Smooth muscle cell (in vitro differentiated cells): ENCODE measurements around the gene FNDC3B. TPM values are rescaled to one million over a fixed set of nuclear protein-coding genes. Genes with fewer than 3 reads are reported as not detected.

Experiments used
- DNase-seq: peaks from one replicate; lab custom pipeline; 2025; ENCODE audit not compliant: unreplicated experiment; lab: John Stamatoyannopoulos, UW
- H2AFZ ChIP-seq: fragments of 200-600 bp; sonication (generic); 2 replicates; pipeline ENCODE4 v1.6.0; 2016; ENCODE audit warnings: antibody characterized with exemption, low read depth, mild to moderate bottlenecking
- H3F3A ChIP-seq: fragments of 200-600 bp; sonication (generic); 2 replicates; pipeline ENCODE4 v1.6.0; 2017; ENCODE audit warnings: antibody characterized with exemption, low read depth
- H3K27ac ChIP-seq: fragments of 200-600 bp; sonication (generic); 2 replicates; pipeline ENCODE4 v1.5.1; 2016; ENCODE audit warnings: low read depth, mild to moderate bottlenecking
- H3K27me3 ChIP-seq: fragments of 200-600 bp; sonication (generic); 2 replicates; pipeline ENCODE4 v1.6.1; 2016; ENCODE audit warnings: low read depth, mild to moderate bottlenecking
- H3K36me3 ChIP-seq: fragments of 200-600 bp; sonication (generic); 2 replicates; pipeline ENCODE4 v1.5.1; 2016; ENCODE audit warnings: low read depth
- H3K4me1 ChIP-seq: fragments of 200-600 bp; sonication (generic); 2 replicates; pipeline ENCODE4 v1.5.1; 2016; ENCODE audit warnings: low read depth
- H3K4me2 ChIP-seq: fragments of 200-600 bp; sonication (generic); 2 replicates; pipeline ENCODE4 v1.6.0; 2016; ENCODE audit warnings: mild to moderate bottlenecking
- H3K4me3 ChIP-seq: fragments of 200-600 bp; sonication (generic); 2 replicates; pipeline ENCODE4 v1.5.1; 2016; ENCODE audit warnings: mild to moderate bottlenecking
- H3K79me2 ChIP-seq: fragments of 200-600 bp; sonication (generic); 2 replicates; pipeline ENCODE4 v1.6.0; 2016; ENCODE audit warnings: low read depth, mild to moderate bottlenecking
- H3K9ac ChIP-seq: fragments of 200-600 bp; sonication (generic); 2 replicates; pipeline ENCODE4 v1.6.0; 2016; ENCODE audit warnings: low read depth
- H3K9me3 ChIP-seq: fragments of 200-600 bp; sonication (generic); replicated peaks from 2 replicates; pipeline ENCODE4 v1.5.1; 2016; ENCODE audit warnings: low read depth
- H4K20me1 ChIP-seq: fragments of 200-600 bp; sonication (generic); 2 replicates; pipeline ENCODE4 v1.6.0; 2016; ENCODE audit warnings: low read depth
- whole genome bisulfite sequencing: methylation state at CpG from one replicate; pipeline ENCODE4 v1.1.7; 2016; ENCODE audit warnings: low lambda C conversion rate; 5-methylcytosine and 5-hydroxymethylcytosine counted together
- polyA plus RNA-seq: library from polyadenylated mRNA; unstranded; fragments of >200 nt; fragmentation: Nextera tagmentation; extraction: Ambion mirVana; gene quantifications from 2 replicates; pipeline ENCODE4 v1.2.1, GENCODE V29; 2016
- total RNA-seq: library from RNA; depleted of rRNA; stranded (reverse); fragments of >200 nt; gene quantifications from 2 replicates; pipeline ENCODE4 v1.2.3, GENCODE V29; 2014
- TF ChIP-seq, protein P1 (sequence below): fragments of 200-600 bp; sonication (generic); IDR thresholded peaks from 2 replicates; pipeline ENCODE4 v1.5.1; 2017; ENCODE audit warnings: borderline replicate concordance, mild to moderate bottlenecking, antibody characterized with exemption; ENCODE audit not compliant: insufficient read depth, poor library complexity, severe bottlenecking

FNDC3B gene
- total and polyA plus RNA-seq, 2 experiments from 2014 or later, result 149 to 294 TPM

DNA sequence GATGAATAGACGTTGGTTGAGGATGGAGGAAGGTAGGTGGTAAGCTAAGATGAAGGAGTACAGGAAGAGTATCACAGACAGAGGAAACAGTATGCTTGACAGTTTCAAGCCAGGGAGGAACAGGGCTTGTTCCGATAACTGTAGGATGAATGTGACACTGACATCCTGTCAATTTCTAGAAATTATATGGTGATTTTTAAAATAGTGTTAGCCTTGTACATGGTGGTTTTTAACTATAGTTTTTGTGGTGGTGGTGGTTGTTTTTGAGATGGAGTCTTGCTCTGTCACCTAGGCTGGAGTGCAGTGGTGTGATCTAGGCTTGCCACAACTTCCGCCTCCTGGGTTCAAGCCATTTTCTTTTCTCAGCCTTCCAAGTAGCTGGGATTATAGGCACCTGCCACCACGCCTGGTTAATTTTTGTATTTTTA, 92.8 kb downstream of the FNDC3B start:
- peaks cover 98% of the 10 kb centered on the region for H4K20me1 ChIP-seq
- H3K9me3 ChIP-seq, result no peaks in the 10 kb centered on the region
- H3K9ac ChIP-seq, result no peak overlapping the region
- TF ChIP-seq, protein P1, sequence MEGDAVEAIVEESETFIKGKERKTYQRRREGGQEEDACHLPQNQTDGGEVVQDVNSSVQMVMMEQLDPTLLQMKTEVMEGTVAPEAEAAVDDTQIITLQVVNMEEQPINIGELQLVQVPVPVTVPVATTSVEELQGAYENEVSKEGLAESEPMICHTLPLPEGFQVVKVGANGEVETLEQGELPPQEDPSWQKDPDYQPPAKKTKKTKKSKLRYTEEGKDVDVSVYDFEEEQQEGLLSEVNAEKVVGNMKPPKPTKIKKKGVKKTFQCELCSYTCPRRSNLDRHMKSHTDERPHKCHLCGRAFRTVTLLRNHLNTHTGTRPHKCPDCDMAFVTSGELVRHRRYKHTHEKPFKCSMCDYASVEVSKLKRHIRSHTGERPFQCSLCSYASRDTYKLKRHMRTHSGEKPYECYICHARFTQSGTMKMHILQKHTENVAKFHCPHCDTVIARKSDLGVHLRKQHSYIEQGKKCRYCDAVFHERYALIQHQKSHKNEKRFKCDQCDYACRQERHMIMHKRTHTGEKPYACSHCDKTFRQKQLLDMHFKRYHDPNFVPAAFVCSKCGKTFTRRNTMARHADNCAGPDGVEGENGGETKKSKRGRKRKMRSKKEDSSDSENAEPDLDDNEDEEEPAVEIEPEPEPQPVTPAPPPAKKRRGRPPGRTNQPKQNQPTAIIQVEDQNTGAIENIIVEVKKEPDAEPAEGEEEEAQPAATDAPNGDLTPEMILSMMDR, result no peak
- no peaks in the 10 kb centered on the region for H3K36me3 ChIP-seq
- H3K27me3 ChIP-seq, result no peaks in the 10 kb centered on the region
- no peak for DNase-seq
- H2AFZ ChIP-seq, result no peak overlapping the region
- H3K4me2 ChIP-seq, result peak overlapping the region; percentile 13
- H3K27ac ChIP-seq, result peak overlapping the region; percentile 99
- peaks cover 98% of the 10 kb centered on the region for H3K79me2 ChIP-seq
- H3K4me1 ChIP-seq, result peaks cover 33% of the 10 kb centered on the region
- H3K4me3 ChIP-seq, result no peak overlapping the region
- peaks cover 73% of the 10 kb centered on the region for H3F3A ChIP-seq
- WGBS, result 84% methylated on average over 4 of the region's 4 CpGs

GRCh38 chr3:172132721-172133311, 93.4 kb downstream of the FNDC3B start:
- TF ChIP-seq, protein P1, result no peak
- Histone ChIP-seq H3K27ac (peak overlapping the region; percentile 99), H3K9me3 (no peaks in the 10 kb centered on the region), H3K79me2 (peaks cover 98% of the 10 kb centered on the region), H4K20me1 (peaks cover 98% of the 10 kb centered on the region), H3K4me2 (no peak overlapping the region), H3K36me3 (no peaks in the 10 kb centered on the region), H3K9ac (no peak overlapping the region), H3K4me3 (no peak overlapping the region), H3F3A (peaks cover 75% of the 10 kb centered on the region), H3K4me1 (peaks cover 33% of the 10 kb centered on the region), H3K27me3 (no peaks in the 10 kb centered on the region), H2AFZ (no peak overlapping the region)
- no peak for DNase-seq
- WGBS, result over 99% methylated on average over 3 of the region's 3 CpGs

DNA sequence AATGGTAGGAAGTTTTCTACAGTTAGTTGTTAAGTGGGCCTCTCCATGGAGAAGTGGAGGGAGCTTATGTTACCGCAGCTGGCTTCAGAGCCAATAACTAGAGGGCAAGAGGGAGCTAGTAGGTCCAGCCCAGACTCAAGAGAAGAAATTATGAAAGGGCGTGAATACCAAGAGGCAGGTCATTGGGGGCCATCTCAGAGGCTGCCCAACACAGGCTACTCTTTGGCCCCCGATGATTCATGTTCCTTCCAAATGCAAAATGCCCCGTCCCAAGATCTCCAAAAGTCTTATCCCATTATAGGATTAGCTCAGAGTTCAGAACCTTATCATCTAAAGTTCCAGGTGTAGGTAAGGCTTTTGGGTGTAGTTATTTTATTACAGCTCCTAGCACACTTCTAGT, 94.5 kb downstream of the FNDC3B start:
- no peaks in the 10 kb centered on the region for H3K36me3 ChIP-seq
- H2AFZ ChIP-seq, result no peak overlapping the region
- TF ChIP-seq, protein P1, result no peak
- no peak overlapping the region for H3K4me3 ChIP-seq
- no peak overlapping the region for H3K4me2 ChIP-seq
- WGBS, result 78% methylated on average over 4 of the region's 4 CpGs
- peaks cover 98% of the 10 kb centered on the region for H4K20me1 ChIP-seq
- no peak overlapping the region for H3K9ac ChIP-seq
- peaks cover 98% of the 10 kb centered on the region for H3K79me2 ChIP-seq
- no peaks in the 10 kb centered on the region for H3K27me3 ChIP-seq
- peaks cover 69% of the 10 kb centered on the region for H3F3A ChIP-seq
- no peaks in the 10 kb centered on the region for H3K9me3 ChIP-seq
- peak overlapping the region; percentile 99 for H3K27ac ChIP-seq
- no peak for DNase-seq
- H3K4me1 ChIP-seq, result peaks cover 40% of the 10 kb centered on the region

DNA sequence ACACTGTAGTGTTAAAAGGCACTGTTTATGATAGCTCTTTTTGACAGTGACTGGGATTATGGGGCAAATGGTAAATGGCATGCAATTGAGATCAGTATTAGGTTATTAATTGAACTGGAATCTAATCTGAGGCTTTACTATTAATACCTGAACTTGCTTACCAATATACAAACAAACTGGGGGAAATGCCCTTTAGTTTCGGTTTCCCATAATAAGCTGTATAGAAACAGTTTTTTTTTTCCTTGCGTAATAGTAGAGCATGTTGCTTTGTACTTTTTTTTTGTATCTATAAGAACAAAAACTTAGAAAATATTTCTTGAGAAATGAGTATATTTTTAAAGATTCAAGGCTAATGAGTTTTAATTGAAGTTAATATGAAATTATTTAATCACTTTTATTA, 95.0 kb downstream of the FNDC3B start:
- no peak overlapping the region for H3K4me2 ChIP-seq
- peaks cover 98% of the 10 kb centered on the region for H3K79me2 ChIP-seq
- H3K27ac ChIP-seq, result peak overlapping the region; percentile 99
- H3K9me3 ChIP-seq, result no peaks in the 10 kb centered on the region
- H3F3A ChIP-seq, result peaks cover 67% of the 10 kb centered on the region
- H3K4me3 ChIP-seq, result no peak overlapping the region
- WGBS, result 90% methylated on average over 2 of the region's 2 CpGs
- H3K36me3 ChIP-seq, result no peaks in the 10 kb centered on the region
- no peak overlapping the region for H2AFZ ChIP-seq
- TF ChIP-seq, protein P1, result no peak
- H3K4me1 ChIP-seq, result peaks cover 45% of the 10 kb centered on the region
- no peaks in the 10 kb centered on the region for H3K27me3 ChIP-seq
- H3K9ac ChIP-seq, result no peak overlapping the region
- H4K20me1 ChIP-seq, result peaks cover 98% of the 10 kb centered on the region
- DNase-seq, result no peak
